NB4 (cell line): ENCODE results near the gene PPP4R2.
A peak's percentile ranks its signal among the peaks of the same experiment; 100 is the strongest.

Source experiments
- DNase-seq: peaks from one replicate; pipeline ENCODE4 v3.0.0; 2010; ENCODE audit warnings: low read depth
- H3K4me3 ChIP-seq: one replicate; pipeline ENCODE4 v1.5.1; 2011; ENCODE audit warnings: mild to moderate bottlenecking, low read depth, low read length, moderate library complexity
- MYC ChIP-seq: IDR thresholded peaks from 2 replicates; pipeline ENCODE4 v1.6.1; 2011; ENCODE audit warnings: low read depth, low read length
- POLR2A ChIP-seq: IDR thresholded peaks from 2 replicates; pipeline ENCODE4 v1.6.1; 2011; ENCODE audit warnings: mild to moderate bottlenecking; ENCODE audit not compliant: insufficient read length; ENCODE audit errors: extremely low read depth
- TF ChIP-seq, protein P1 (sequence below): IDR thresholded peaks from one replicate; pipeline ENCODE4 v1.5.1; 2012; ENCODE audit warnings: low read depth, low read length
- TF ChIP-seq, protein P2 (sequence below): IDR thresholded peaks from 2 replicates; pipeline ENCODE4 v1.6.1; 2011; ENCODE audit warnings: low read depth, low read length

PPP4R2 gene

DNA sequence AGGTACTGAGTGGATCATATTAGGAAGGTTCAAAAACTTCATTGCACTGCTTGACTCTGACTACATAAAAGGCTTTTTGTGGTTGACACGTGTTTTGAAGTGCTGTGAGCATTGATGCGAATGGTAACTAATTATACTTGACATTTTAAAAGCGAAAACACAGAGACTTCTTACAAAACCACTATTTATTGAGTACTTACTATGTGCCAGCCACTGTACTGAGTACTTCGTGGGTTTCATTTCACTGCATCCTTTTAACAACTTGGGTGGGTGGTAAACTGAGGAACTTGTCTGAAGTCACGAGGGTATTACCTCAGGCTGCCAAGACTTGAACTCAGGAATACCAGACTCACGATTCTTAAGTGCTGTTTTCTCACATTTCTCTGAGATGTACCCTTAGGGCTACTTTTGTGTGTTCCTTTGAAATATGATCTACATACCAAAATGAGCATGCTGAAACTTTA is 45.3 kb upstream of the PPP4R2 start:
- H3K4me3 ChIP-seq, result no peak overlapping the region
- TF ChIP-seq POLR2A (no peak), MYC (no peak)
- TF ChIP-seq, protein P1, sequence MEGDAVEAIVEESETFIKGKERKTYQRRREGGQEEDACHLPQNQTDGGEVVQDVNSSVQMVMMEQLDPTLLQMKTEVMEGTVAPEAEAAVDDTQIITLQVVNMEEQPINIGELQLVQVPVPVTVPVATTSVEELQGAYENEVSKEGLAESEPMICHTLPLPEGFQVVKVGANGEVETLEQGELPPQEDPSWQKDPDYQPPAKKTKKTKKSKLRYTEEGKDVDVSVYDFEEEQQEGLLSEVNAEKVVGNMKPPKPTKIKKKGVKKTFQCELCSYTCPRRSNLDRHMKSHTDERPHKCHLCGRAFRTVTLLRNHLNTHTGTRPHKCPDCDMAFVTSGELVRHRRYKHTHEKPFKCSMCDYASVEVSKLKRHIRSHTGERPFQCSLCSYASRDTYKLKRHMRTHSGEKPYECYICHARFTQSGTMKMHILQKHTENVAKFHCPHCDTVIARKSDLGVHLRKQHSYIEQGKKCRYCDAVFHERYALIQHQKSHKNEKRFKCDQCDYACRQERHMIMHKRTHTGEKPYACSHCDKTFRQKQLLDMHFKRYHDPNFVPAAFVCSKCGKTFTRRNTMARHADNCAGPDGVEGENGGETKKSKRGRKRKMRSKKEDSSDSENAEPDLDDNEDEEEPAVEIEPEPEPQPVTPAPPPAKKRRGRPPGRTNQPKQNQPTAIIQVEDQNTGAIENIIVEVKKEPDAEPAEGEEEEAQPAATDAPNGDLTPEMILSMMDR, result no peak
- TF ChIP-seq, protein P2, sequence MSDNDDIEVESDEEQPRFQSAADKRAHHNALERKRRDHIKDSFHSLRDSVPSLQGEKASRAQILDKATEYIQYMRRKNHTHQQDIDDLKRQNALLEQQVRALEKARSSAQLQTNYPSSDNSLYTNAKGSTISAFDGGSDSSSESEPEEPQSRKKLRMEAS, result no peak

DNA sequence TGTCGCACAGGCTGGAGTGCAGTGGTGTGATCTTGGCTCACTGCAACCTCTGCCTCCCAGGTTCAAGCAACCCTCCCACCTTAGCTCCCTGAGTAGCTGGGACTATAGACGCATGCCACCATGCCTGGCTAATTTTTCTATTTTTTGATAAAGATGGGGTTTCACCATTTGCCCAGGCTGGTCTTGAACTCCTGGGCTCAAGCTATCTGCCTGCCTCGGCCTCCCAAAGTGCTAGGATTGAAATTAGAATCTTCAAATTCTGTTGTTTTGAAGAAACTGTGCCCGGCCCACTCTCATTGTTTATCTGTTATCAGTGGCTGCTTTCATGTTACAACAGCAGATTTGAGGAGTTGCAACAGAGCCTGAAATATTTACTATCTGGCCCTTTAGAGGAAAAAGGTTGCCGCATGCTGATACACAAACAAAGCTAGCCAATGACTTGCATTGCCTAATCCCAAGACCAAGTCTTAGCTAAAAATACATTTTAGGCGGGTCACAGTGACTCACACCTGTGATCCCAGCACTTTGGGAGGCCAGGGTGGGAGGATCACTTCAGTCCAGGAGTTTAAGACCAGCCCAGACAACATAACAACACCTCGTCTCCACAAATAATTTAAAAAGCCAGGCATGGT is 43.2 kb upstream of the PPP4R2 start:
- peak; percentile 14 for DNase-seq

More for the DNA sequence above, 45.3 kb upstream of the PPP4R2 start:
- DNase-seq, result no peak

DNA sequence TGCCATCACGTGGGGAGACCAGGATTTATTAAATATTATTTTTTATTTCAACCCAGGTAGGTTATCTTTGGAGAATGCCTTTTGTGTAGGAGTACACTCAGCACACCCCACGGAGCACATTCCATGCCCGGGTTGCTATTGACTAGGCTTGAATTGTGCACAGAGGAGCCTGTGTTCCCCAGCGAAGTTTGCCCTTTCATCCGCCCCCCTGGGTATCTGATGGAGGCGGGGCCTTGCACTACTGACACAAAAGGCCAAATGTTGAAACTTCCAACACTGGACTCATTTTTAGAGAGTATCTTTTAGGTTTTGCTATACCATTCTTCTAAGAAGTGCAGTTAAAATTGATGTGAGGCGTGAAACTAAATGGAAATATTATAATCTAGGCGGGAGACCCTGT is 39.3 kb upstream of the PPP4R2 start:
- no peak overlapping the region for H3K4me3 ChIP-seq
- no peak for DNase-seq
- TF ChIP-seq POLR2A (no peak), MYC (no peak)
- TF ChIP-seq, protein P2, result no peak
- TF ChIP-seq, protein P1, result no peak

More for the DNA sequence above, 43.2 kb upstream of the PPP4R2 start:
- H3K4me3 ChIP-seq, result no peak overlapping the region
- TF ChIP-seq, protein P1, result no peak
- TF ChIP-seq POLR2A, result no peak

DNA sequence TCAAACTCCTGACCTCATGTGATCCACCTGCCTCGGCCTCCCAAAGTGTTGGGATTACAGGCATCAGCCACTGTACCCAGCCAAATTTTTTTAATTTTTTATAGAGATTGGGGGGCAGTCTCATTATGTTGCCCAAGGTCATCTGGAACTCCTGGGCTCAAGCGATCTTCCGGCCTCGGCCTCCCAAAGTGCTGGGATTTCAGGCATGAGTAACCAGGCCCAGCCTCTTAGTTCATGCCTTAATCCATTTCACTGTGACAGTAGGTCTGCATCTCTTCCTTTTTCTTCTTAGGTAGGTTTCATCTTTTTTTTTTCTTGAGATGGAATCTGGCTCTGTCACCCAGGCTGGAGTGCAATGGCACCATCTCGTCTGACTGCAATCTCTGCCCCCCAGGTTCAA is 37.3 kb upstream of the PPP4R2 start:
- DNase-seq, result no peak
- H3K4me3 ChIP-seq, result no peak overlapping the region
- TF ChIP-seq POLR2A (no peak), MYC (no peak)
- TF ChIP-seq, protein P2, result no peak
- TF ChIP-seq, protein P1, result no peak

DNA sequence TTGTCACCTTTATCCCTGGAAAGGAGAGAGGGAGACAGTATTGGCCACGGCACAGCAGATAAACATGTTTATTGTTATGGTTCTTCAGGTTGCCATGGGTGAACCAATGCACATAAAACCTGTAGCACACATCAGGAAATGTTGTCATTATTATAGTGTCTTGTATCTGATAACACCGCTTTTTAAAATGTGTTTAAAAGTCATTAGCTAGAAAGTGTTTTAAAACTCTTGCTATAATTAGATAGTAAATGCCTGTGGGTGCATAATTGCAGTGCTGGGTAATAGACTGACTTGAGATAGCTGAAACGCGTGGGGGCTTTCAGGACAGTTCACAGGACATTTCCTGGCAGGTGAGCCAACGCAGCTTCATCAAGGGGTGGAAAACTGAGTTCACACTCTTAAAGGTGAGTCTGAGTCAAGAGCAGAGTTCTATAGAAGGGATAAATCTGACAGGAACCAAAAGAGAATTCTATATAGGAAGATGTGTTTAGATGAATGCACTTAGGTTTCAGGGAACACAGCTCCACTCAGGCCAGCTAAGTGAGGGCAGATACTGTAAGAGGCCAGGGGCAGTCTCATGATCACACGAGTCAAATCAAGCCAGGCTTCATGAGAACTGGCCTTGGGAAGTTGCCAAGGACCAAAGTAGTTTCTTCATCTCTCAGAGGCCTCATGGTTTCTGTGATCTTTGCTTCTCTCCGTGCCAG is 35.6 kb upstream of the PPP4R2 start:
- no peak for TF ChIP-seq MYC
- TF ChIP-seq, protein P1, result no peak
- TF ChIP-seq, protein P2, result no peak
- no peak for TF ChIP-seq POLR2A
- DNase-seq, result no peak
- H3K4me3 ChIP-seq, result no peak overlapping the region

DNA sequence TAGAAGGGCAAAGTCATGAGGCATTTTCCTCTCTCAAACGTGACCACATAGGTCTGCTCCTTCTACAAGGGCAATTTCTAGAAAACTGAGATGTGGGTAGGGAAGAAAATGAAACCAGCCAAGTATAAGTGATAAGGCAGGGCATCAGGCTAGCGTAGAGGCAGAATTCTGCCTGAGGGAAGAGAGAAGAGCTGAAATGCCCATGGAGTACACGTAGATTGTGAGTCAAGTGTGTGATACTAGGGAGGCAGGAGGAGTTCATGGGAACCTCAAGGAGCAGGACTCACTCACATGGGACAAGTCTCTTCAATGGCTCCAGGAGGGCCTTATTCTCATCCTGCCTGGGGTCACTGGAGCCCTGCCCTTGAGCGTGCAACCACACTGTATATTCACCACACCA is 34.9 kb upstream of the PPP4R2 start:
- H3K4me3 ChIP-seq, result no peak overlapping the region
- TF ChIP-seq, protein P1, result no peak
- TF ChIP-seq, protein P2, result no peak
- TF ChIP-seq POLR2A (no peak), MYC (no peak)
- DNase-seq, result no peak
